ENCODE data around the gene GLRX5.

GLRX5 gene

DNA sequence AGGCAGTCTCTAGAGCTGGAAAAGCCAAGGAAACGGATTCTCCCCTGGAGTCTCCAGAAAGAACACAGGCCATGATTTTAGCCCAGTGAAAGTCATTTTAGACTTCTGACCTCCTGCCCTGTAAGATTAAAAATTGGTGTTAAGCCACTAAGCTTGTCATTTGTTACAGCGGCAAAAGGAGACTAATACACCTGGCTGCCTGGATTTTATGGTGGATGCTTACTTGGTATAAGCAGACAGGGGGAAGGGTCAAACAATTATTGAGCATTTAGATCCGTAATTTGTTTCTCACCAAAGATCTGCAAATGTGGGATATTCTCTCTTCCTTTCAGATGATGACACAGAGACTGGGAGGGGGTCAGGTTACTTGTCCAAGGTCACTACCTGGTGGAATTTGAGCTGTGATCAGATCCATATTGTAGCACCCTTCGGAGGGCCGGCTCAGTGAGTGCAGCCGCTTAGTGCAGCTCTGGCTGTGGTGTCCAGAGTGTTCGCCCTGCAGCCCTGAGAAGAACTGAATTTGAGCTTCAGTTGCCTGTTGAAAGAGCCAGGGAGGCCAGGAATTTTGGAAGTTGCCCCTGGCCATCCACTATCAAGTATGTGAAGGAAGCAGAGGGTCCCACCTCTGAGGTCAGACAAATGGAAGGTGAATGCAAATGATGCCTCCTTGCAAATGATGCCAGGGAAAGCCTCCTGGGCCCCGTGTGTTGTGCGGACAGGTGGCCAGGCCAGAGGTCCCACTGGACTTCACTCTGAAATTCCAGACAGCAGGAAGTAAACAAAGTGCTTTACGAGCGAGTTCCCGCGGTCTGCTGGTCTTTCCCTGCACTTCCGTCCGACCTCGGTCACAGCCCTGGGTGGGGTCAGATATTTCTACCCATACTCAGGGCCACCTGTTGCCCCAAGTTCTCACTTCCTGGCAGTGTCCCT lies 15.1 kb downstream of the GLRX5 start:
- H3K4me1 Mint-ChIP-seq (ENCODE audit: low read depth): peaks cover 6% of the 10 kb centered on the region
- H3K4me3 Mint-ChIP-seq: no peak overlapping the region
- intact Hi-C loops (cut with micrococcal nuclease): no loop called here
- H3K27ac Mint-ChIP-seq: no peak overlapping the region
- no peaks in the 10 kb centered on the region for H3K9me3 Mint-ChIP-seq
- H3K36me3 Mint-ChIP-seq (ENCODE audit: low read depth): peaks cover 8% of the 10 kb centered on the region
- no peaks in the 10 kb centered on the region for H3K27me3 Mint-ChIP-seq

DNA sequence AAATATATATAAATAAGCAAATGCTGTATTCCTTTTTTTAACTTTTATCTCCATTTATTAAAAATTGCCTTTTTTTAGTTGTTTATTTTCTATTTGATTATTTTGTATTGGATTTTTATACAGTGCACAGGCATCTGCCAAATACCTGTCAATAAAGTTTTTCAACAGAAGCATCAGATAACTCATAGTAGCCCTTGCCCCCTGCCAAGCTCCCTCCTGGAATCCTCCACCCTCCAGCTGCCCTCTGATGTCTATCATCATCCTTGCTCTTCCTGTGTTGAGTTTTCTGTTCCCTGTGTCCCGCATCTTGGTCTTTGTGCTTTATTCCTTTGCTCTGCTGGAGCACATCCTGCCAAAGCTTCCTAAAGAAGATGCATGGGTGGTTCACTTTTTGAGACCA lies 16.6 kb downstream of the GLRX5 start:
- Mint-ChIP-seq H3K4me1 (ENCODE audit: low read depth) (no peaks in the 10 kb centered on the region), H3K9me3 (no peaks in the 10 kb centered on the region), H3K4me3 (no peak overlapping the region), H3K27ac (no peak overlapping the region), H3K36me3 (ENCODE audit: low read depth) (peaks cover 5% of the 10 kb centered on the region), H3K27me3 (no peaks in the 10 kb centered on the region)
- intact Hi-C loops (cut with micrococcal nuclease): no loop called here

DNA sequence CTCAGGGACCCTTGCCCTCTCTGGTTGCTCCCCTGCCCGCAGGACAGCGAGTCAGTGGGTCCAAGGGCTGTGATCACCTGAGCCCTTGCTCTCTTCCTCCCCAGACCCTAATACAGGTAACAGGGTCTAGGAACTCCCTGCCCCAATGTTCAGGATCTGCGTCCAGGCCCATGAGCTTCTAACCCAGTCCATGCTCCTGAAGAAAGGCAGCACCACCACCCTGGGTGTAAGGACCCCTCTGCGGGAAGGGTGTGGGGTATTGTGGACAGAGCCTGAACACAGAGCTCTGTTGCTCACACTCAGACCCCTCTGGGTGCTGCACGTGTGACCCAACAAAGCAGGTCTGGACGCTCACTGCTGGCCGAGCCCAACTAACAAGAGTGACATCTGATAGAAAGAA lies 18.3 kb downstream of the GLRX5 start:
- intact Hi-C loops (cut with micrococcal nuclease): no loop called here
- H3K27ac Mint-ChIP-seq: no peak overlapping the region
- H3K27me3 Mint-ChIP-seq: no peaks in the 10 kb centered on the region
- H3K36me3 Mint-ChIP-seq (ENCODE audit: low read depth): peaks cover 5% of the 10 kb centered on the region
- H3K4me1 Mint-ChIP-seq (ENCODE audit: low read depth): no peaks in the 10 kb centered on the region
- no peak overlapping the region for H3K4me3 Mint-ChIP-seq
- H3K9me3 Mint-ChIP-seq: no peaks in the 10 kb centered on the region

DNA sequence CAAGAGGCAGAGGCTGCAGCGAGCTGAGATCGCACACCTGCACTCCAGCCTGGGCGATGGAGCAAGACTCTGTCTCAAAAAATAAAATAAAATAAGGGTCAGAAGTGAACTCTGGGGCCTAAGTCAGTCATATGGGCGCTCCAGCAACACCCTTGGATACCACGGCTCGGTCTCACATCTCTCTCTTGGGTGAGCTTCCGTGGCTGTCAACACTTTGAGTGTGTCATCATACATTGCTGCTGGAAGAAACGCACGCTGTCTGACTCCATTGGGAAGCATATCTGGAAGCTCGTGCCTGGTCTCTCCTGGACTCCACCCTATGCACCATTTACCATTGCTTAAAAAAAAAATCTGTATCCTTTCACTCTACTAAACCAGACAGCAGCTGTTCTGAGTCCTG lies 20.2 kb downstream of the GLRX5 start:
- H3K27ac Mint-ChIP-seq: no peak overlapping the region
- H3K4me3 Mint-ChIP-seq: no peak overlapping the region
- intact Hi-C loops (cut with micrococcal nuclease): no loop called here
- no peaks in the 10 kb centered on the region for H3K27me3 Mint-ChIP-seq
- H3K9me3 Mint-ChIP-seq: no peaks in the 10 kb centered on the region
- no peaks in the 10 kb centered on the region for H3K4me1 Mint-ChIP-seq (ENCODE audit: low read depth)
- no peaks in the 10 kb centered on the region for H3K36me3 Mint-ChIP-seq (ENCODE audit: low read depth)

DNA sequence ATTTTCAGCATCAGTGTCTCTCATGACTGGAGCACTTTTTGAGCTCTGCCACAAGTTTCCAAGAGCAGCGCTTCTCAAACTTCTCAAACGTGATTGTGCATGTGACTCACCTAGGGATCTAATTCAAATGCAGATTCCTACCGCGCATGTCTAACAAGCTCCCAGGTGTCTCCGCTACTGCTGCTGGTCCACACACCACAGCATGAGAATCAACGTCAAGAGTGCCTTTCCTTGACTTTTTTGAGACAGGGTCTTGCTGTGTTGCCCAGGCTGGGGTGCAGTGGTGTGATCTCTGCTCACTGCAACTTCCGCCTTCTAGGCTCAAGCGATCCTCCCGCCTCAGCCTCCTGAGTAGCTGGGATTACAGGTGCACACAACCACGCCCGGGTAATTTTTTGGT lies 22.4 kb downstream of the GLRX5 start:
- H3K27ac Mint-ChIP-seq: no peak overlapping the region
- H3K27me3 Mint-ChIP-seq: peaks cover 10% of the 10 kb centered on the region
- no peak overlapping the region for H3K4me3 Mint-ChIP-seq
- H3K4me1 Mint-ChIP-seq (ENCODE audit: low read depth): no peaks in the 10 kb centered on the region
- intact Hi-C loops (cut with micrococcal nuclease): no loop called here
- no peaks in the 10 kb centered on the region for H3K36me3 Mint-ChIP-seq (ENCODE audit: low read depth)
- H3K9me3 Mint-ChIP-seq: no peaks in the 10 kb centered on the region

DNA sequence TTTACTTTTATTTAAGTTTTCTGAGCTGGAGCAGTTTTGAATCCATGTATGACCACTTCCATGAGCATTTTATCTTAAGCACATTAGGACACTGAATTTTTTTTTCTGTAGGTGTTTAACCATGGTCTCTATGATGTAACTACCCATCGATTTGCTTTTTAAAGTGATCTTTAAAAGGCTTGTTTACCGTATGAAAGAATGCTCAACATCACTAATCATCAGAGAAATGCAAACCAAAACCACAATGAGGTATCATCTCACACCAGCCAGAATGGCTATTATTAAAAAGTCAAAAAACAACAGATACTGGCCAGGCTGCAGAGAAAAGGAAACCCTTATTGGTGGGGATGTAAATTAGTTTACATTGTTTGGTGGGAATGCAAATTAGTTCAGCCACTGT lies 23.0 kb downstream of the GLRX5 start:
- no peak overlapping the region for H3K27ac Mint-ChIP-seq
- no peaks in the 10 kb centered on the region for H3K9me3 Mint-ChIP-seq
- peaks cover 12% of the 10 kb centered on the region for H3K27me3 Mint-ChIP-seq
- intact Hi-C loops (cut with micrococcal nuclease): no loop called here
- no peak overlapping the region for H3K4me3 Mint-ChIP-seq
- H3K36me3 Mint-ChIP-seq (ENCODE audit: low read depth): no peaks in the 10 kb centered on the region
- no peaks in the 10 kb centered on the region for H3K4me1 Mint-ChIP-seq (ENCODE audit: low read depth)

DNA sequence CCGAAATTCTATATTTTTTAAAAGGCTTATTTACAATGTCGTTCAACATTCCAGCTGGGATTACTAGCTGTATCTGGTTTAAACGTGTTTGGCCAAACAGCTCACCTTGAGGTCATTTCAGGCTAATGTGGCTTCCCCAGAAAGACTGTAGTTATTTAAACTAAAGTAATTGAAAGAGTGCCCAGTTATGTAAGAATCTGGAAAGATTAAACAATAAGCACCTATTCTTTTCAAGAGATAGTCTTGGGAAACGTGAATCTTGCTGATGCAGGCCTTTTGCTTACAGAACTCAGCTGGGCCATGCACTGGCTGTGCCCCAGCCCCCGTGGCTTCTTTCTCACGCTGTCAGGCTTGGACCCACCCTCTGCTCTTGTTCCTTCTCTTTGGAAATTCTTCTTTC lies 24.4 kb downstream of the GLRX5 start:
- intact Hi-C loops (cut with micrococcal nuclease): no loop called here
- Mint-ChIP-seq H3K36me3 (ENCODE audit: low read depth) (no peaks in the 10 kb centered on the region), H3K27ac (no peak overlapping the region), H3K4me3 (no peak overlapping the region), H3K4me1 (ENCODE audit: low read depth) (no peaks in the 10 kb centered on the region), H3K9me3 (no peaks in the 10 kb centered on the region), H3K27me3 (peaks cover 12% of the 10 kb centered on the region)

DNA sequence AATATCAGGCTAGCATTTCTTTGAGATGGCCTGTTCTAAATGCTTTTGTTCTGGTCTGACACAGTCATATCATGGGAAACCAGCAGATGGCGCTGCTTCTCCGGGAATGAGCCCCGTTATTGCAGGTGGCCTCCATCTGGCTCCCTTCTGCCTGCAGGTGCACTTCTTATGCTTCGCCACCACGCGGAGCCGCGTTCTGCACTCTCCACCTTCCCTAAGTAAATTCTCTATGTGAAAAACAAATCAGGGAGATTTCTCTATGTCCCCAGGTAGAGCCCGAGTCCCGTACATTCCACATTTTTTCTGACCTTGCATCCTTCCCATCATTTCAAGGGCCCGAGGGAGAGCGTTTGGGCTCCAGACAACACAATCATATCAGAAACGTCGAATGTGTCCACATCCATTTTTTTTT lies 26.2 kb downstream of the GLRX5 start:
- Mint-ChIP-seq H3K9me3 (no peaks in the 10 kb centered on the region), H3K27me3 (peaks cover 12% of the 10 kb centered on the region), H3K4me1 (ENCODE audit: low read depth) (no peaks in the 10 kb centered on the region), H3K36me3 (ENCODE audit: low read depth) (no peaks in the 10 kb centered on the region), H3K4me3 (no peak overlapping the region), H3K27ac (no peak overlapping the region)
- intact Hi-C loops (cut with micrococcal nuclease): loop anchor here (1.0 to 5.0 kb wide), 3 partner anchors 121 to 861 kb away; no protein-coding TSS in a partner anchor

DNA sequence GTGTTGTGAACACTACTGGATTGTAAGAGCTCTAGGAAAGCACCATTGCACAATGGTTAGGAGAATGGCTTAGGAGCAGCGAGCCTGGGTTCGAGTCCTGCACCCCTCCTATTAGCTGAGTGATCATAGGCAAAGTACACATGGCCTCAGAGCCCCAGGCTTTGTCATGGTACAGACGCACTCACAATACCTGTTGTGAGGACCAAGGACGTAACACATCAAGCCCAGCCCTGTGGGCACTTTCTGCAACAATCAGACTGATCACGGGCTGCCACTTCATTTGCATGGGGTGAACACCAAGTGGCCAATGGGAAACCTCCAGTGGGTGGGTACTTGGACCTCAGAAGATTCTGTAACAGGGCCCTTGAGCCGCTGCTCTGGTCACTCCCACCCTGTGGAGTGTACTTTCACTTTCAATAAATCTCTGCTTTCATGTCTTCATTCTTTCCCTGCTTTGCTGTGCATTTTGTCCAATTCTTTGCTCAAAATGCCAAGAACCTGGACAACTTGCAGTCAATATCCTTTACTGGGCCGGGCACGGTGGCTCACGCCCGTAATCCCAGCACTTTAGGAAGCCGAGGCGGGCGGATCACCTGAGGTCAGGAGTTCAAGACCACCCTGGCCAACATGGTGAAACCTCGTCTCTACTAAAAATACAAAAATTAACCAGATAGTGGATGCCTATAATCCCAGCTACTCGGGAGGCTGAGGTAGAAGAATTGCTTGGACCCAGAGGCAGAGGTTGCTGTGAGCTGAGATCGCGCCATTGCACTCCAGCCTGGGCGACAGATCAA lies 28.2 kb downstream of the GLRX5 start:
- no peaks in the 10 kb centered on the region for H3K36me3 Mint-ChIP-seq (ENCODE audit: low read depth)
- no peaks in the 10 kb centered on the region for H3K4me1 Mint-ChIP-seq (ENCODE audit: low read depth)
- no peak overlapping the region for H3K27ac Mint-ChIP-seq
- H3K27me3 Mint-ChIP-seq: peaks cover 15% of the 10 kb centered on the region
- no peak overlapping the region for H3K4me3 Mint-ChIP-seq
- intact Hi-C loops (cut with micrococcal nuclease): loop anchor here (2.0 to 5.0 kb wide), 3 partner anchors 119 to 859 kb away; no protein-coding TSS in a partner anchor
- H3K9me3 Mint-ChIP-seq: no peaks in the 10 kb centered on the region

DNA sequence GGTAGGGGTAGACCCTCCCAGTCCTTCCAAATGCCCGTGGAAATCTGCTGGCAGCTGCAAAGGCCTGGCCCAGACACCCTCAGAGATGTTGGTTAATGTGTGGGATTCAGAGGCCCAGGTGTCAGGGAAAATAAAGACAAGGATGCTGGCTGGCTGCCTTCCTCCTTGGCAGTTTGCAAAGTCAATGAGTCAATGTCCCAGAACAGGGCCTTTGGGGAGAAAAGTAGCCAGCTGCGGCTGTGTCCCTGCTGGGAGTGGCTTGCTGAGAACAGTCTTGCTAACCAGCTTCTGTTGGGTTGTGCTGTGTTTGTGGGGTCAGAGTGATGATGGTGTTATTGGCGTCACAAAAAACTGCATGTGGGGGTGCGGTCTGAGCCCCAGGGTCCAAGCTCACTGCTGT lies 29.2 kb downstream of the GLRX5 start:
- intact Hi-C loops (cut with micrococcal nuclease): loop anchor here (5.0 kb wide), 2 partner anchors 118 to 858 kb away; no protein-coding TSS in a partner anchor

DNA sequence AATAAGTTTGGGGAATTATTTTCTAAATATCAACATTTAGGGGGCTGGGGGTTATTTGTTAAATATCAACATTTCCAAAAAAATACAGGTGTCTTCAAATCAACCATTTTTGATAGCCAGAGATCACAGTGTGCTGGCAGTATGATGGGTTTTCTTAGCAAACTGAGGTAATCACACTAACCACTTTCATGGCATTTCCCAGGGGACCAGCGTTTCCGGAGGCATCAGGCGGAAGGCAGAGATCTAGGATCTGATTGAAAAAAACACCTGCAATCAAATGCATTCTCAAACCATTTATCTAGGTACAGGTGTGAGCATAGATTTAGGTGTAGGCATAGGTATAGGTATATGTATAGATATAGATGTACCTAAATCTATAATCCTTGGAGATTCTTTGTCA lies 34.6 kb downstream of the GLRX5 start:
- Mint-ChIP-seq H3K4me3 (no peak overlapping the region), H3K27ac (no peak overlapping the region), H3K36me3 (ENCODE audit: low read depth) (no peaks in the 10 kb centered on the region), H3K4me1 (ENCODE audit: low read depth) (no peaks in the 10 kb centered on the region), H3K9me3 (no peaks in the 10 kb centered on the region), H3K27me3 (peaks cover 10% of the 10 kb centered on the region)
- intact Hi-C loops (cut with micrococcal nuclease): no loop called here

More for the DNA sequence above, 29.2 kb downstream of the GLRX5 start:
- Mint-ChIP-seq H3K4me3 (no peak overlapping the region), H3K27ac (no peak overlapping the region), H3K9me3 (no peaks in the 10 kb centered on the region), H3K36me3 (ENCODE audit: low read depth) (no peaks in the 10 kb centered on the region), H3K27me3 (peaks cover 15% of the 10 kb centered on the region), H3K4me1 (ENCODE audit: low read depth) (no peaks in the 10 kb centered on the region)

DNA sequence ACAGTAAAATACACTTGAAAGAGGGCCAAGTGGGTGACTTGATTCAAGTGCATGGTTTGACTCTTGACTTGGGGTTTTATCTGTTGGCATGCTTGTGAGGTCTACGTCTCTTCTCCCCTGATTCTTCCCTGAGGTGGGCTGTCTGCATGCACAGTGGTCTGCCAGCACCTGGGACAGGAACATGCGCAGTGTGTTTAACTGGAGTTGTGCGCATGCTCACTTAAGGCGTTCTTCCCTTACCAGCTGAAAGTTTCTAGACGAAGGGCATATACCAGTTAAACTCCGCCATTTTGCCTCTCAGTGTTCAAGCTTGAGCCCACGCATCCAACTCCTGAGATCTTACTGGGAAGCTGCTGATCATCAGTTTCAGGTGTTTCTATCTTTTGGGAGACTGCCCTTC lies 38.5 kb downstream of the GLRX5 start:
- H3K36me3 Mint-ChIP-seq (ENCODE audit: low read depth): no peaks in the 10 kb centered on the region
- intact Hi-C loops (cut with micrococcal nuclease): no loop called here
- no peak overlapping the region for H3K4me3 Mint-ChIP-seq
- no peaks in the 10 kb centered on the region for H3K9me3 Mint-ChIP-seq
- no peak overlapping the region for H3K27ac Mint-ChIP-seq
- no peaks in the 10 kb centered on the region for H3K4me1 Mint-ChIP-seq (ENCODE audit: low read depth)
- peaks cover 9% of the 10 kb centered on the region for H3K27me3 Mint-ChIP-seq

DNA sequence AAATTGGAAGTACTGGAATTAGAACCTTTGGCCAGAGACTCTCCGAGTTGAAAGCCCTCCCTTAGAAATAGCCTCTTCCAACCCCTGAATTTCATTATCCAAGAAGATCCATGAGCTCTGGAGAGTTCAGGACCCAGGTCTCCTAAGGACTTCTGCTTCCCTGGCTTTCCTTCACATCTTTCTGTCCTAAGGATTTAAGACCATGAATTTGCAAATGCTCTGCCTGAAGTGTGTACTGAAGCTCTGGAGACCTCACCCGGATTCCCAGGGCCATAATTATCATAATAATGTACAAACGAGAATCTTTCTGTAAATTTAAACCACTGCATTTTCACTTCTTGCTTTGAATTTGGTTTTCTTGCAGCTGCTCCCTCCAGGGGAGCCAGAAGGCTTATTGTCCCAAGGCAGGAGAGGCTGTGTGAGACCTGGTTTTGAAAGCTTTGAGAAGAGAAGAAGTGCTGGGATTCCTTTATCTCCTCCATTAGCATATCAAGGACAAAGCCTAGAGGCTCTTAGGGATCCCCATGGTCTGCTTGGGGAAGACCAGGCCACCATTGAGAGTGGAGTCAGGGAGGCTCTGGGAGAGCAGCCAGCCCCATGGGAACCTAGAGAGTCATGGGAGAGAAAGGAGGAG lies 41.1 kb downstream of the GLRX5 start:
- Mint-ChIP-seq H3K4me1 (ENCODE audit: low read depth) (no peaks in the 10 kb centered on the region), H3K4me3 (no peak overlapping the region), H3K36me3 (ENCODE audit: low read depth) (no peaks in the 10 kb centered on the region), H3K27ac (no peak overlapping the region), H3K9me3 (no peaks in the 10 kb centered on the region), H3K27me3 (peaks cover 5% of the 10 kb centered on the region)
- intact Hi-C loops (cut with micrococcal nuclease): no loop called here

Measured in dendritic cell treated with granulocyte-macrophage colony-stimulating factor and Interleukin-4, amounts not matched to agents 40 ng/mL and 50 ng/mL, for 4 days (primary cell).